Left renal cortex interstitium (tissue), 4 donors: ENCODE data around the gene CFAP54. TPM values are rescaled to one million over a fixed set of nuclear protein-coding genes. Genes with fewer than 3 reads are reported as not detected.

Experiments used
- DNase-seq, 4 donors: peaks; one replicate each; pipeline ENCODE4 v3.0.0-alpha.2; 2013; ENCODE audit warnings: low read depth in 4 of 4, low spot score in 2 of 4, missing footprints in 1 of 4
- polyA plus RNA-seq, 4 donors: library from polyadenylated mRNA; unstranded; fragments of 120-200 nt; gene quantifications; one replicate each; pipeline ENCODE4 v1.2.1, GENCODE V29; 2013; ENCODE audit not compliant: insufficient read length in 4 of 4

The CFAP54 gene
- polyA plus RNA-seq, 4 donors = 2.0 to 3.7 (median 3.1) TPM

GRCh38 chr12:96810057-96810456 lies 320.7 kb downstream of the CFAP54 start:
- DNase-seq = no peak

- DNase-seq = no peak
Observed at GRCh38 chr12:96810477-96810876, 321.1 kb downstream of the CFAP54 start.

- DNase-seq = no peak
Observed at GRCh38 chr12:96811083-96811482, 321.7 kb downstream of the CFAP54 start.

- DNase-seq = no peak
Observed at GRCh38 chr12:96812153-96812552, 322.8 kb downstream of the CFAP54 start.

- DNase-seq = no peak
Observed at GRCh38 chr12:96814200-96814599, 324.8 kb downstream of the CFAP54 start.

GRCh38 chr12:96821592-96821991 lies 332.2 kb downstream of the CFAP54 start:
- no peak for DNase-seq

GRCh38 chr12:96822641-96823040 lies 333.3 kb downstream of the CFAP54 start:
- no peak for DNase-seq

GRCh38 chr12:96824074-96824837 lies 334.9 kb downstream of the CFAP54 start:
- DNase-seq = no peak

- no peak for DNase-seq
Observed at GRCh38 chr12:96824838-96825236, 335.5 kb downstream of the CFAP54 start.

GRCh38 chr12:96828169-96828789 lies 338.9 kb downstream of the CFAP54 start:
- DNase-seq = no peak

GRCh38 chr12:96829354-96829753 lies 340.0 kb downstream of the CFAP54 start:
- no peak for DNase-seq

GRCh38 chr12:96831346-96831745 lies 342.0 kb downstream of the CFAP54 start:
- no peak for DNase-seq

- peak in 2 of 4 donors; percentile 24 to 34 for DNase-seq
Observed at GRCh38 chr12:96846293-96846692, 356.9 kb downstream of the CFAP54 start.

- no peak for DNase-seq
Observed at GRCh38 chr12:96850676-96851075, 361.3 kb downstream of the CFAP54 start.

- DNase-seq = no peak
Observed at GRCh38 chr12:96858162-96858561, 368.8 kb downstream of the CFAP54 start.

- no peak for DNase-seq
Observed at GRCh38 chr12:96861656-96862055, 372.3 kb downstream of the CFAP54 start.

- no peak for DNase-seq
Observed at GRCh38 chr12:96862326-96862725, 372.9 kb downstream of the CFAP54 start.

- DNase-seq = no peak
Observed at GRCh38 chr12:96864335-96864734, 375.0 kb downstream of the CFAP54 start.

GRCh38 chr12:96866801-96867590 lies 377.6 kb downstream of the CFAP54 start:
- DNase-seq = no peak

- no peak for DNase-seq
Observed at GRCh38 chr12:96870946-96871345, 381.6 kb downstream of the CFAP54 start.

GRCh38 chr12:96872961-96873360 lies 383.6 kb downstream of the CFAP54 start:
- DNase-seq = no peak
